ENCODE results near the gene SPRR2G. TPM values are rescaled to one million over a fixed set of nuclear protein-coding genes. Genes with fewer than 3 reads are reported as not detected.
"Not testable (repeated sequence)": the region's sequence is repeated elsewhere in the genome, so short reads cannot be mapped to it uniquely, and the experiment has no call there.

The SPRR2G gene
- total and polyA plus RNA-seq, 4 experiments from 2014 or later: not detected

DNA sequence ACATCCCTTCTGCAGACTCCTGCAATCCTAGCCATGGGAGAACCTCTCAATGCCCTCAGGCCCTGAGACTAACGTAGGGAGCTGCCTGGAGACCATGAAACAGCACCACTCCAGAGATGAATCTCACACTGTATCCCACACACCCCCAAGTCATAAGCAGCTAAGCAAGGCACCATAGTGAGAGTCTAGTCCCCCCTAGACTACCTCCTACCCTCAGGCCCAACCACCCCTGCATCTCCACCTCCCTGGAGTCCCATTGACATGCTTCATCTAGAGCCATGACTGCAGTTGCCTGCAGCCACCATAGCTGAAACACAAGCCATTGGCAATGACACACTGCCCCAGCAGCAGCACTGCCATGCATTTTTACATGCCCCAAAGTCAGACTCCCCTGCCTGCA, 17.4 kb downstream of the SPRR2G start:
- DNase-seq: no peak
- Histone ChIP-seq H3K9me3 (ENCODE audit: control insufficient read depth in 1 of 2, low read length in 2 of 2) (no peaks in the 10 kb centered on the region), H3K4me1 (ENCODE audit: insufficient read depth, low read length) (no peaks in the 10 kb centered on the region), H3K27me3 (ENCODE audit: insufficient read depth, low read length) (peaks cover 6% of the 10 kb centered on the region), H3K27ac (ENCODE audit: low read depth, low read length) (no peak overlapping the region), H3K36me3 (ENCODE audit: insufficient read depth, low read length) (no peaks in the 10 kb centered on the region), H3K4me3 (ENCODE audit: low read length in 2 of 2) (no peak overlapping the region)
- H3K4me1 Mint-ChIP-seq: no peaks in the 10 kb centered on the region
- ChIA-PET POLR2A (ENCODE audit: partially characterized antibody) (no interaction called here), CTCF (ENCODE audit: partially characterized antibody) (no interaction called here)
- intact Hi-C loops (cut with micrococcal nuclease): no loop called here
- H3K27ac Mint-ChIP-seq: no peak overlapping the region
- H3K27me3 Mint-ChIP-seq: peaks cover 23 to 28% of the 10 kb centered on the region in 2 donors
- H3K9me3 Mint-ChIP-seq: peaks cover 0 to 6% (median 0%) of the 10 kb centered on the region in 8 donors
- H3K4me3 Mint-ChIP-seq: no peak overlapping the region
- H3K36me3 Mint-ChIP-seq: no peaks in the 10 kb centered on the region

- H3K9me3 ChIP-seq (ENCODE audit: control insufficient read depth in 1 of 2, low read length in 2 of 2); intact Hi-C loops (cut with micrococcal nuclease); H3K4me1 ChIP-seq (ENCODE audit: insufficient read depth, low read length); DNase-seq; POLR2A ChIA-PET (ENCODE audit: partially characterized antibody); H3K27me3 ChIP-seq (ENCODE audit: insufficient read depth, low read length); H3K36me3 ChIP-seq (ENCODE audit: insufficient read depth, low read length); H3K4me3 ChIP-seq (ENCODE audit: low read length in 2 of 2); H3K36me3 Mint-ChIP-seq; H3K4me1 Mint-ChIP-seq; H3K4me3 Mint-ChIP-seq; H3K27ac Mint-ChIP-seq; H3K27ac ChIP-seq (ENCODE audit: low read depth, low read length); CTCF ChIA-PET (ENCODE audit: partially characterized antibody): not testable (repeated sequence)
- Mint-ChIP-seq H3K27me3 (peaks cover 9 to 15% of the 10 kb centered on the region in 2 donors), H3K9me3 (peaks cover 0 to 25% (median 15%) of the 10 kb centered on the region in 8 donors)
Observed at GRCh38 chr1:153128688-153129087, 22.0 kb downstream of the SPRR2G start.

DNA sequence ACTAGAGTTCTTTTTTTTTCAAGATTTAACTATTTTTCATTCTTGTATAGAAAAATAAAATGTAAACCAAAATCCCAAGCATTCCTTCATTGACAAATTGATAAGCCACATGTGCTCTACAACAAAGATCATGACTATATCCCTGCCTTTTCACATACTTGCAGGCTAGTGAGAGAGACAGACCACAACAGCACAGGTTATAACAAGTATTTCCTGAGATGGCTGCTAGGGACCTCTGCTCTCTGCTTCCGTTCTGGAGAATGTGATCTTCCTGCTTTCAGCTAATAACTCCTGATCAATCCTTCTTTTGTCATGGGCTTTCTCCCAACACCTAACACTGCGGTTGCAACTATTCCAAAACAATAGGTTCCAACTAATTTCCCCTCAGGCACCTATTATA, 23.4 kb downstream of the SPRR2G start:
- no peak overlapping the region for H3K4me3 ChIP-seq (ENCODE audit: low read length in 2 of 2)
- H3K27me3 ChIP-seq (ENCODE audit: insufficient read depth, low read length): peaks cover 6% of the 10 kb centered on the region
- no peaks in the 10 kb centered on the region for H3K9me3 ChIP-seq (ENCODE audit: control insufficient read depth in 1 of 2, low read length in 2 of 2)
- Mint-ChIP-seq H3K9me3 (peaks cover 0 to 30% (median 19%) of the 10 kb centered on the region in 8 donors), H3K27ac (no peak overlapping the region), H3K27me3 (peaks cover 7 to 8% of the 10 kb centered on the region in 2 donors), H3K4me1 (no peaks in the 10 kb centered on the region), H3K4me3 (no peak overlapping the region), H3K36me3 (no peaks in the 10 kb centered on the region)
- CTCF ChIA-PET (ENCODE audit: partially characterized antibody): no interaction called here
- H3K36me3 ChIP-seq (ENCODE audit: insufficient read depth, low read length): no peaks in the 10 kb centered on the region
- no peak overlapping the region for H3K27ac ChIP-seq (ENCODE audit: low read depth, low read length)
- no peaks in the 10 kb centered on the region for H3K4me1 ChIP-seq (ENCODE audit: insufficient read depth, low read length)
- no peak for DNase-seq
- POLR2A ChIA-PET (ENCODE audit: partially characterized antibody): no interaction called here
- intact Hi-C loops (cut with micrococcal nuclease): no loop called here

DNA sequence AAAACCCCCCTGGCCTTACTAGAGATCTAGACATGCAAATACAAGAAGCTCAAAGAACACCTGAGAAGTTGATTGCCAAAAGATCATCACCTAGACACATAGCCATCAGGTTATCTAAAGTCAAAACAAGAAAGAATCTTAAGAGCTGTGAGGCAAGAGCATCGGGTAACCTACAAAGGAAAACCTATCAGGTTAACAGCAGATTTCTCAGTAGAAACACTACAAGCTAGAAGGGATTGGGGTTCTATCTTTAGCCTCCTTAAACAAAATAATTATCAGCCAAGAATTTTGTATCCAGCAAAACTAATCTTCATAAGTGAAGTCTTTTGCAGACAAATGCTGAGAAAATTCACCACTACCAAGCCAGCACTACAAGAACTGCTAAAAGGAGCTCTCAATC, 25.2 kb downstream of the SPRR2G start:
- no peaks in the 10 kb centered on the region for H3K4me1 Mint-ChIP-seq
- H3K4me3 ChIP-seq (ENCODE audit: low read length in 2 of 2): no peak overlapping the region
- H3K27ac Mint-ChIP-seq: no peak overlapping the region
- POLR2A ChIA-PET (ENCODE audit: partially characterized antibody): no interaction called here
- H3K4me1 ChIP-seq (ENCODE audit: insufficient read depth, low read length): no peaks in the 10 kb centered on the region
- CTCF ChIA-PET (ENCODE audit: partially characterized antibody): no interaction called here
- peaks cover 0 to 30% (median 21%) of the 10 kb centered on the region in 8 donors for H3K9me3 Mint-ChIP-seq
- no peak for DNase-seq
- no peaks in the 10 kb centered on the region for H3K9me3 ChIP-seq (ENCODE audit: control insufficient read depth in 1 of 2, low read length in 2 of 2)
- H3K36me3 Mint-ChIP-seq: no peaks in the 10 kb centered on the region
- H3K27me3 Mint-ChIP-seq: peaks cover 6 to 7% of the 10 kb centered on the region in 2 donors
- no peak overlapping the region for H3K27ac ChIP-seq (ENCODE audit: low read depth, low read length)
- no peak overlapping the region for H3K4me3 Mint-ChIP-seq
- no peaks in the 10 kb centered on the region for H3K36me3 ChIP-seq (ENCODE audit: insufficient read depth, low read length)
- intact Hi-C loops (cut with micrococcal nuclease): no loop called here
- peaks cover 5% of the 10 kb centered on the region for H3K27me3 ChIP-seq (ENCODE audit: insufficient read depth, low read length)

DNA sequence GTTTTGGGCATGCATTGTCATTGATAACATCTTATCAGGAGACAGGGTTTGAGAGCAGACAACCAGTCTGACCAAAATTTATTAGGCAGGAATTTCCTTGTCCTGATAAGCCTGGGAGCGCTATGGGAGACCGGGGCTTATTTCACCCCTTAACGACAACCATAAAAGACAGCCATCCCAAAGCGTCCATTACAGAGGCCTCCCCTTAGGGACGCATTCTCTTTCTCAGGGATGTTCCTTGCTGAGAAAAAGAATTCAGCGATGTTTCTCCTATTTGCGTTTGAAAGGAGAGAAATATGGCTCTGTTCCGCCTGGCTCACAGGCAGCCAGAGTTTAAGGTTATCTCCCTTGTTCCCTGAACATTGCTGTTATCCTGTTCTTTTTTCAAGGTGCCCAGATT, 26.9 kb downstream of the SPRR2G start:
- H3K36me3 Mint-ChIP-seq; H3K4me3 ChIP-seq (ENCODE audit: low read length in 2 of 2); H3K27me3 ChIP-seq (ENCODE audit: insufficient read depth, low read length); CTCF ChIA-PET (ENCODE audit: partially characterized antibody); H3K27ac ChIP-seq (ENCODE audit: low read depth, low read length); H3K9me3 ChIP-seq (ENCODE audit: control insufficient read depth in 1 of 2, low read length in 2 of 2); POLR2A ChIA-PET (ENCODE audit: partially characterized antibody); H3K36me3 ChIP-seq (ENCODE audit: insufficient read depth, low read length); H3K4me3 Mint-ChIP-seq; H3K4me1 Mint-ChIP-seq; H3K27ac Mint-ChIP-seq; DNase-seq; H3K4me1 ChIP-seq (ENCODE audit: insufficient read depth, low read length); intact Hi-C loops (cut with micrococcal nuclease): not testable (repeated sequence)
- Mint-ChIP-seq H3K27me3 (peaks cover 8 to 11% of the 10 kb centered on the region in 2 donors), H3K9me3 (peaks cover 0 to 30% (median 20%) of the 10 kb centered on the region in 8 donors)

DNA sequence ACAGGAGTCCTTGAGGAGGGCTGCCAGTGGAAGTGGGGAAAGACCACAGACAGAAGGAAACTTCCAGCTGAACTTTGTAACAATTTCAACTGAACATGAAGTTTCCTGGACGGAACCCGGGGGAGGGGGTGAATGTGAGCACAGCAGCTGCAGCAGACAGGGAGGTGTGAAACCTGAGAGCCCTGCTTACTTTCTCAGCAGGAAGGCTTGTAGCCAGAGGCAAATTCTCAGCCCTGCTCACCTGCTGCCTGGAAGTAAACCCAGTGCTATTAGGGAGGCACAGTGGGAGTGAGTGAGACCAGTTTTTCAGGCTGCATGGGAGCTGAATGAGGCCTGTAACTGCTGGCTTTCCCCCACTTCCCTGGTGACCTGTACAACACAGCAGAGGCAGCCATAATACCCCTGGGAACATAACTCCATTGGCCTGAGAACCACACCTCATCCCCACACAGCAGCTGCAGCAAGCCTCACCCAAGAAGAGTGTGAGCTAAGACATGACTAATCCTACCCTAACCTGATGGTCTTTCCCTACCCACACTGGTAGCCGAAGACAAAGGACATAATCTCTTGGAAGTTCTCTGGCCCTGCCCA, 27.8 kb downstream of the SPRR2G start:
- Mint-ChIP-seq H3K9me3 (peaks cover 0 to 30% (median 20%) of the 10 kb centered on the region in 8 donors), H3K4me3 (no peak overlapping the region), H3K27ac (no peak overlapping the region), H3K36me3 (no peaks in the 10 kb centered on the region), H3K27me3 (peaks cover 11% of the 10 kb centered on the region in 2 donors), H3K4me1 (no peaks in the 10 kb centered on the region)
- Histone ChIP-seq H3K36me3 (ENCODE audit: insufficient read depth, low read length) (no peaks in the 10 kb centered on the region), H3K4me3 (ENCODE audit: low read length in 2 of 2) (no peak overlapping the region), H3K27ac (ENCODE audit: low read depth, low read length) (no peak overlapping the region), H3K4me1 (ENCODE audit: insufficient read depth, low read length) (no peaks in the 10 kb centered on the region), H3K27me3 (ENCODE audit: insufficient read depth, low read length) (no peaks in the 10 kb centered on the region), H3K9me3 (ENCODE audit: control insufficient read depth in 1 of 2, low read length in 2 of 2) (no peaks in the 10 kb centered on the region)
- DNase-seq: no peak
- intact Hi-C loops (cut with micrococcal nuclease): no loop called here
- ChIA-PET POLR2A (ENCODE audit: partially characterized antibody) (no interaction called here), CTCF (ENCODE audit: partially characterized antibody) (no interaction called here)

GRCh38 chr1:153120945-153121344, 29.7 kb downstream of the SPRR2G start:
- no peak overlapping the region for H3K4me3 Mint-ChIP-seq
- no peak for DNase-seq
- no peak overlapping the region for H3K27ac ChIP-seq (ENCODE audit: low read depth, low read length)
- H3K9me3 Mint-ChIP-seq: peaks cover 0 to 27% (median 18%) of the 10 kb centered on the region in 8 donors
- H3K4me1 Mint-ChIP-seq: no peaks in the 10 kb centered on the region
- H3K9me3 ChIP-seq (ENCODE audit: control insufficient read depth in 1 of 2, low read length in 2 of 2): no peaks in the 10 kb centered on the region
- H3K27me3 ChIP-seq (ENCODE audit: insufficient read depth, low read length): no peaks in the 10 kb centered on the region
- no peak overlapping the region for H3K4me3 ChIP-seq (ENCODE audit: low read length in 2 of 2)
- no peaks in the 10 kb centered on the region for H3K36me3 ChIP-seq (ENCODE audit: insufficient read depth, low read length)
- peaks cover 11% of the 10 kb centered on the region in 2 donors for H3K27me3 Mint-ChIP-seq
- no peak overlapping the region for H3K27ac Mint-ChIP-seq
- no peaks in the 10 kb centered on the region for H3K36me3 Mint-ChIP-seq
- ChIA-PET CTCF (ENCODE audit: partially characterized antibody) (no interaction called here), POLR2A (ENCODE audit: partially characterized antibody) (no interaction called here)
- intact Hi-C loops (cut with micrococcal nuclease): no loop called here
- no peaks in the 10 kb centered on the region for H3K4me1 ChIP-seq (ENCODE audit: insufficient read depth, low read length)

DNA sequence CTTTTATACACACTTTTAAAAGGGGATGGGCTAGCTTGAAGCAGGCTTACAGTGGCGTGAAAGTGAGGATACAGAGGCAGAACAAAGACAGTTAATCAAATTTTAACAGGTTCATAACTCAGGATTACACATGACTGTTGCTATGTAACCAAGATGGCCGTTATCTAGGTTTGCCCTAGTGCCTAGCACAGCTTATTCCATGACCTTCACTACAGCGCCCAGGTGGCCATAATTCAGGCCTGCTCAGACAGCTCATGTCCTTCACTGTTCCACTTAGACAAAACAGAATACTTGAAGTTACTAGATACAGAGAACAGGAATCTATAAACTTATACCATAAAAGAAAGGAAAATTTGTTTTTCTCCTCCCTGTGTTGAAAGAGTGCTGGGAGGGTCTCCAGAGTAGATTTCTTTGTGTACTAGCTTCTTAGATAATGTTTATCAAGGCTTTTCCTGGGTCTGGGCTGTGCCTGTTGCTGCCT, 31.2 kb downstream of the SPRR2G start:
- no peaks in the 10 kb centered on the region for H3K4me1 Mint-ChIP-seq
- ChIA-PET POLR2A (ENCODE audit: partially characterized antibody) (no interaction called here), CTCF (ENCODE audit: partially characterized antibody) (no interaction called here)
- no peak overlapping the region for H3K4me3 Mint-ChIP-seq
- H3K27ac Mint-ChIP-seq: no peak overlapping the region
- H3K36me3 Mint-ChIP-seq: no peaks in the 10 kb centered on the region
- H3K27ac ChIP-seq (ENCODE audit: low read depth, low read length): no peak overlapping the region
- DNase-seq: no peak
- H3K9me3 ChIP-seq (ENCODE audit: control insufficient read depth in 1 of 2, low read length in 2 of 2): no peaks in the 10 kb centered on the region
- intact Hi-C loops (cut with micrococcal nuclease): no loop called here
- H3K4me1 ChIP-seq (ENCODE audit: insufficient read depth, low read length): no peaks in the 10 kb centered on the region
- no peaks in the 10 kb centered on the region for H3K27me3 ChIP-seq (ENCODE audit: insufficient read depth, low read length)
- H3K27me3 Mint-ChIP-seq: peaks cover 11 to 15% of the 10 kb centered on the region in 2 donors
- H3K9me3 Mint-ChIP-seq: peaks cover 0 to 13% (median 5%) of the 10 kb centered on the region in 8 donors
- no peak overlapping the region for H3K4me3 ChIP-seq (ENCODE audit: low read length in 2 of 2)
- H3K36me3 ChIP-seq (ENCODE audit: insufficient read depth, low read length): no peaks in the 10 kb centered on the region

Data from CD4-positive, alpha-beta memory T cell (primary cell).